GM12878 (cell line): ENCODE measurements around the gene WDR75. TPM values are rescaled to one million over a fixed set of nuclear protein-coding genes. Genes with fewer than 3 reads are reported as not detected.
A peak's percentile ranks its signal among the peaks of the same experiment; 100 is the strongest.

Experiments used
- ATAC-seq: fragments of 200-7000 bp; cut with Tn5 transposase; 3 replicates; pipeline ENCODE4 v1.9.1; 2020; ENCODE audit warnings: mild to moderate bottlenecking, moderate library complexity
- BruUV-seq: library from RNA; stranded (reverse); fragments of 400-500 nt; replicated peaks from 2 replicates; lab custom pipeline; 2021; lab: Mats Ljungman, UMichigan
- CTCF ChIA-PET: fragments of 300-600 bp; sonication (Branson Sonifier 250); formaldehyde crosslinking; extraction: SDS; loops from one replicate; lab custom pipeline; 2021; ENCODE audit warnings: inconsistent platforms; lab: Yijun Ruan, JAX
- POLR2A ChIA-PET: fragments of 350-600 bp; formaldehyde crosslinking; extraction: SDS; loops from one replicate; lab custom pipeline; 2021; ENCODE audit warnings: inconsistent platforms; lab: Charles Lee
- RAD21 ChIA-PET: fragments of 300-600 bp; sonication (Branson Sonifier 250); formaldehyde crosslinking; loops from one replicate; lab custom pipeline; 2023; ENCODE audit warnings: antibody characterized with exemption; ENCODE audit not compliant: unreplicated experiment; lab: Charles Lee
- SMC1A ChIA-PET: fragments of 300-600 bp; sonication (Branson Sonifier 250); formaldehyde crosslinking; loops from one replicate; lab custom pipeline; 2023; ENCODE audit not compliant: unreplicated experiment, uncharacterized antibody; lab: Charles Lee
- DNase-seq: peaks from one replicate; pipeline ENCODE4 v3.0.0-alpha.2; 2011; ENCODE audit warnings: low read depth, low spot score
- FAIRE-seq: peaks from 3 replicates; lab custom pipeline; 2011; peaks lifted over from hg19 to GRCh38; lab: Jason Lieb, UNC
- H2AFZ ChIP-seq: 2 replicates; pipeline ENCODE4 v1.6.0; 2011; ENCODE audit warnings: low read depth, low read length, control low read depth; ENCODE audit not compliant: control insufficient read depth
- H3K27ac ChIP-seq: 2 replicates; pipeline ENCODE4 v1.5.1; 2011; ENCODE audit warnings: control low read depth; ENCODE audit not compliant: control insufficient read depth, insufficient read depth
- H3K27me3 ChIP-seq, 2 experiments: replicated peaks in 1 of 2; 2 replicates each; pipeline versions ENCODE4 v1.6.0 to v1.6.1; 2011; ENCODE audit warnings: low read length in 1 of 2; ENCODE audit not compliant: control insufficient read depth in 2 of 2, insufficient read depth in 2 of 2
- H3K36me3 ChIP-seq, 2 experiments: 2 replicates each; pipeline ENCODE4 v1.5.1; 2011; ENCODE audit warnings: low read length in 1 of 2; ENCODE audit not compliant: control insufficient read depth in 2 of 2, insufficient read depth in 2 of 2
- H3K4me1 ChIP-seq: 2 replicates; pipeline ENCODE4 v1.6.1; 2011; ENCODE audit warnings: mild to moderate bottlenecking, low read length, moderate library complexity, mixed read lengths; ENCODE audit not compliant: control insufficient read depth, insufficient read depth
- H3K4me2 ChIP-seq: 2 replicates; pipeline ENCODE4 v1.6.0; 2011; ENCODE audit warnings: control low read depth; ENCODE audit not compliant: control insufficient read depth, insufficient read depth
- H3K4me3 ChIP-seq: fragments of 200-600 bp; sonication (generic); 2 replicates; pipeline ENCODE4 v1.5.1; 2016
- H3K79me2 ChIP-seq: 2 replicates; pipeline ENCODE4 v1.6.0; 2011; ENCODE audit warnings: low read length; ENCODE audit not compliant: control insufficient read depth, insufficient read depth
- H3K9ac ChIP-seq: 2 replicates; pipeline ENCODE4 v1.8.0; 2011; ENCODE audit warnings: low read length, control low read depth, mixed read lengths; ENCODE audit not compliant: control insufficient read depth, insufficient read depth
- H3K9me3 ChIP-seq: replicated peaks from 3 replicates; pipeline ENCODE4 v1.5.1; 2011; ENCODE audit warnings: mild to moderate bottlenecking, low read length; ENCODE audit not compliant: control insufficient read depth, insufficient read depth
- H4K20me1 ChIP-seq: 2 replicates; pipeline ENCODE4 v1.6.0; 2011; ENCODE audit not compliant: control insufficient read depth, insufficient read depth
- CBFB ChIP-seq: IDR thresholded peaks from 2 replicates; pipeline ENCODE4 v1.6.1; 2016; ENCODE audit warnings: antibody characterized with exemption, low read depth
- FOXK2 ChIP-seq: fragments of 450-650 bp; IDR thresholded peaks from 2 replicates; pipeline ENCODE4 v1.6.1; 2017; ENCODE audit warnings: mild to moderate bottlenecking, moderate library complexity
- SIN3A ChIP-seq: IDR thresholded peaks from 2 replicates; pipeline ENCODE4 v1.6.1; 2012; ENCODE audit warnings: low read depth, low read length, improper control_type of control experiment
- SMAD1 ChIP-seq: fragments of 450-650 bp; IDR thresholded peaks from 2 replicates; pipeline ENCODE4 v1.6.1; 2018; ENCODE audit warnings: mild to moderate bottlenecking, low read depth; ENCODE audit not compliant: partially characterized antibody
- ZNF24 ChIP-seq: fragments of 450-650 bp; IDR thresholded peaks from 2 replicates; pipeline ENCODE4 v1.6.1; 2017; ENCODE audit warnings: antibody characterized with exemption, mild to moderate bottlenecking
- WGBS: methylation state at CpG from one replicate; pipeline ENCODE4 v1.1.6; 2016; ENCODE audit warnings: low lambda C conversion rate; ENCODE audit not compliant: insufficient replicate concordance, insufficient coverage; ENCODE audit errors: missing lambda C conversion rate; 5-methylcytosine and 5-hydroxymethylcytosine counted together
- in situ Hi-C: fragments of 300-500 bp; cut with MboI; formaldehyde crosslinking; loops from 9 replicates; pipeline ENCODE4 v1.14.3; 2018; ENCODE audit warnings: mixed read lengths
- intact Hi-C: fragments of 100-400 bp; cut with micrococcal nuclease; formaldehyde crosslinking; loops from one replicate; pipeline ENCODE4 v1.14.2; 2022; ENCODE audit not compliant: unreplicated experiment
- polyA plus RNA-seq, 11 experiments: library from polyadenylated mRNA; depleted of rRNA in 4 of 11; unstranded in 6 of 11; stranded (reverse) in 5 of 11; fragments of >200 nt; fragmentation: Nextera tagmentation in 4 of 11; fragmentation: Illumina TruSeq in 1 of 11; extraction: Ambion mirVana in 4 of 11; extraction: Trizol in 1 of 11; gene quantifications; 1 replicate in 1 of 11; 2 replicates in 10 of 11; pipeline versions ENCODE4 v1.2.1 to v1.2.3, GENCODE V29; 2011 to 2016; ENCODE audit warnings: inconsistent platforms in 2 of 11, missing spikeins in 2 of 11, low read depth in 1 of 11
- total RNA-seq, 4 experiments: library from RNA; depleted of rRNA in 3 of 4; stranded (reverse); fragments of >200 nt in 3 of 4; fragmentation: Illumina TruSeq in 1 of 4; extraction: Trizol in 1 of 4; gene quantifications; 2 replicates each; pipeline versions ENCODE4 v1.2.1 to v1.2.3, GENCODE V29; 2013 to 2021
- TF ChIP-seq, protein P1 (sequence below): fragments of 450-650 bp; formaldehyde crosslinking; IDR thresholded peaks from 2 replicates; pipeline ENCODE4 v1.4.0; 2020; ENCODE audit warnings: mild to moderate bottlenecking, moderate library complexity
- TF ChIP-seq, protein P2 (sequence below): IDR thresholded peaks from 2 replicates; pipeline ENCODE4 v1.6.1; 2012; ENCODE audit warnings: improper control_type of control experiment, low read depth, low read length; ENCODE audit not compliant: insufficient replicate concordance
- TF ChIP-seq, protein P3 (sequence below): fragments of 450-650 bp; IDR thresholded peaks from 2 replicates; pipeline ENCODE4 v1.6.1; 2017; ENCODE audit warnings: antibody characterized with exemption, mild to moderate bottlenecking, moderate library complexity

The WDR75 gene
- total and polyA plus RNA-seq, 10 of the 15 experiments (the other 5 are each of a cell fraction or from before 2014, with no cell fraction given): 53.1 to 98.5 (median 71.5) TPM

DNA sequence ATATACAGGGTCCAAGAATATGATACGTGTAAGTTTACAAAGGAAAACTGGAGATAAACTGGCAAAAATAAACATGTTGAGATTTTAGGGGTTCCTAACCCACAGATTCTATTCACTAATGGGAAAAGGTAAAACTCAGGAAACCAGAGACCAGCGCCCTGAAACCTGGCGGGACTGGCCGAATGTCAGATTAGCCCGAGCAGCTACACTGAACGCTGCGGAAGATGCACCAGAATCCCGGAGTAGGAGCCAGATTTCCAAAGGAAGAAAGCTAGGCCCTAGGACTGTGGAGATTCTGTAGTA, 679 bp upstream of the WDR75 start:
- no peak for FAIRE-seq
- Histone ChIP-seq H3K9ac (peak overlapping the region; percentile 92), H4K20me1 (no peaks in the 10 kb centered on the region), H3K79me2 (peaks cover 44% of the 10 kb centered on the region), H3K36me3 (no peaks in the 10 kb centered on the region), H3K4me3 (peak overlapping the region; percentile 86), H3K4me1 (peaks cover 28% of the 10 kb centered on the region), H3K27me3 (no peaks in the 10 kb centered on the region), H3K4me2 (peak overlapping the region; percentile 66), H3K9me3 (no peaks in the 10 kb centered on the region), H3K27ac (peak overlapping the region; percentile 71), H2AFZ (peak overlapping the region; percentile 99)
- intact Hi-C loops (loop anchor here (10.0 kb wide), 1 partner anchor 324 kb away; the partner anchor contains the start of gene OSGEPL1), in situ Hi-C loops (no loop called here)
- RAD21 ChIA-PET: interaction anchor here (0.8 to 1.5 kb wide), 4 partner anchors 28 to 916 kb away, joined by 3 read pairs; no protein-coding TSS in a partner anchor
- TSS peak; percentile 97 for BruUV-seq
- no peak for TF ChIP-seq ZNF24
- TF ChIP-seq FOXK2: no peak
- no peak for TF ChIP-seq CBFB
- TF ChIP-seq SIN3A: 0 out of 2 replicates have a peak, but pooled peaks have one; percentile 35
- TF ChIP-seq, protein P1, sequence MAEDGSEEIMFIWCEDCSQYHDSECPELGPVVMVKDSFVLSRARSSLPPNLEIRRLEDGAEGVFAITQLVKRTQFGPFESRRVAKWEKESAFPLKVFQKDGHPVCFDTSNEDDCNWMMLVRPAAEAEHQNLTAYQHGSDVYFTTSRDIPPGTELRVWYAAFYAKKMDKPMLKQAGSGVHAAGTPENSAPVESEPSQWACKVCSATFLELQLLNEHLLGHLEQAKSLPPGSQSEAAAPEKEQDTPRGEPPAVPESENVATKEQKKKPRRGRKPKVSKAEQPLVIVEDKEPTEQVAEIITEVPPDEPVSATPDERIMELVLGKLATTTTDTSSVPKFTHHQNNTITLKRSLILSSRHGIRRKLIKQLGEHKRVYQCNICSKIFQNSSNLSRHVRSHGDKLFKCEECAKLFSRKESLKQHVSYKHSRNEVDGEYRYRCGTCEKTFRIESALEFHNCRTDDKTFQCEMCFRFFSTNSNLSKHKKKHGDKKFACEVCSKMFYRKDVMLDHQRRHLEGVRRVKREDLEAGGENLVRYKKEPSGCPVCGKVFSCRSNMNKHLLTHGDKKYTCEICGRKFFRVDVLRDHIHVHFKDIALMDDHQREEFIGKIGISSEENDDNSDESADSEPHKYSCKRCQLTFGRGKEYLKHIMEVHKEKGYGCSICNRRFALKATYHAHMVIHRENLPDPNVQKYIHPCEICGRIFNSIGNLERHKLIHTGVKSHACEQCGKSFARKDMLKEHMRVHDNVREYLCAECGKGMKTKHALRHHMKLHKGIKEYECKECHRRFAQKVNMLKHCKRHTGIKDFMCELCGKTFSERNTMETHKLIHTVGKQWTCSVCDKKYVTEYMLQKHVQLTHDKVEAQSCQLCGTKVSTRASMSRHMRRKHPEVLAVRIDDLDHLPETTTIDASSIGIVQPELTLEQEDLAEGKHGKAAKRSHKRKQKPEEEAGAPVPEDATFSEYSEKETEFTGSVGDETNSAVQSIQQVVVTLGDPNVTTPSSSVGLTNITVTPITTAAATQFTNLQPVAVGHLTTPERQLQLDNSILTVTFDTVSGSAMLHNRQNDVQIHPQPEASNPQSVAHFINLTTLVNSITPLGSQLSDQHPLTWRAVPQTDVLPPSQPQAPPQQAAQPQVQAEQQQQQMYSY: 0 out of 2 replicates have a peak, but pooled peaks have one; percentile 30
- TF ChIP-seq, protein P2, sequence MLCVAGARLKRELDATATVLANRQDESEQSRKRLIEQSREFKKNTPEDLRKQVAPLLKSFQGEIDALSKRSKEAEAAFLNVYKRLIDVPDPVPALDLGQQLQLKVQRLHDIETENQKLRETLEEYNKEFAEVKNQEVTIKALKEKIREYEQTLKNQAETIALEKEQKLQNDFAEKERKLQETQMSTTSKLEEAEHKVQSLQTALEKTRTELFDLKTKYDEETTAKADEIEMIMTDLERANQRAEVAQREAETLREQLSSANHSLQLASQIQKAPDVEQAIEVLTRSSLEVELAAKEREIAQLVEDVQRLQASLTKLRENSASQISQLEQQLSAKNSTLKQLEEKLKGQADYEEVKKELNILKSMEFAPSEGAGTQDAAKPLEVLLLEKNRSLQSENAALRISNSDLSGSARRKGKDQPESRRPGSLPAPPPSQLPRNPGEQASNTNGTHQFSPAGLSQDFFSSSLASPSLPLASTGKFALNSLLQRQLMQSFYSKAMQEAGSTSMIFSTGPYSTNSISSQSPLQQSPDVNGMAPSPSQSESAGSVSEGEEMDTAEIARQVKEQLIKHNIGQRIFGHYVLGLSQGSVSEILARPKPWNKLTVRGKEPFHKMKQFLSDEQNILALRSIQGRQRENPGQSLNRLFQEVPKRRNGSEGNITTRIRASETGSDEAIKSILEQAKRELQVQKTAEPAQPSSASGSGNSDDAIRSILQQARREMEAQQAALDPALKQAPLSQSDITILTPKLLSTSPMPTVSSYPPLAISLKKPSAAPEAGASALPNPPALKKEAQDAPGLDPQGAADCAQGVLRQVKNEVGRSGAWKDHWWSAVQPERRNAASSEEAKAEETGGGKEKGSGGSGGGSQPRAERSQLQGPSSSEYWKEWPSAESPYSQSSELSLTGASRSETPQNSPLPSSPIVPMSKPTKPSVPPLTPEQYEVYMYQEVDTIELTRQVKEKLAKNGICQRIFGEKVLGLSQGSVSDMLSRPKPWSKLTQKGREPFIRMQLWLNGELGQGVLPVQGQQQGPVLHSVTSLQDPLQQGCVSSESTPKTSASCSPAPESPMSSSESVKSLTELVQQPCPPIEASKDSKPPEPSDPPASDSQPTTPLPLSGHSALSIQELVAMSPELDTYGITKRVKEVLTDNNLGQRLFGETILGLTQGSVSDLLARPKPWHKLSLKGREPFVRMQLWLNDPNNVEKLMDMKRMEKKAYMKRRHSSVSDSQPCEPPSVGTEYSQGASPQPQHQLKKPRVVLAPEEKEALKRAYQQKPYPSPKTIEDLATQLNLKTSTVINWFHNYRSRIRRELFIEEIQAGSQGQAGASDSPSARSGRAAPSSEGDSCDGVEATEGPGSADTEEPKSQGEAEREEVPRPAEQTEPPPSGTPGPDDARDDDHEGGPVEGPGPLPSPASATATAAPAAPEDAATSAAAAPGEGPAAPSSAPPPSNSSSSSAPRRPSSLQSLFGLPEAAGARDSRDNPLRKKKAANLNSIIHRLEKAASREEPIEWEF: no peak
- TF ChIP-seq SMAD1: no peak
- TF ChIP-seq, protein P3, sequence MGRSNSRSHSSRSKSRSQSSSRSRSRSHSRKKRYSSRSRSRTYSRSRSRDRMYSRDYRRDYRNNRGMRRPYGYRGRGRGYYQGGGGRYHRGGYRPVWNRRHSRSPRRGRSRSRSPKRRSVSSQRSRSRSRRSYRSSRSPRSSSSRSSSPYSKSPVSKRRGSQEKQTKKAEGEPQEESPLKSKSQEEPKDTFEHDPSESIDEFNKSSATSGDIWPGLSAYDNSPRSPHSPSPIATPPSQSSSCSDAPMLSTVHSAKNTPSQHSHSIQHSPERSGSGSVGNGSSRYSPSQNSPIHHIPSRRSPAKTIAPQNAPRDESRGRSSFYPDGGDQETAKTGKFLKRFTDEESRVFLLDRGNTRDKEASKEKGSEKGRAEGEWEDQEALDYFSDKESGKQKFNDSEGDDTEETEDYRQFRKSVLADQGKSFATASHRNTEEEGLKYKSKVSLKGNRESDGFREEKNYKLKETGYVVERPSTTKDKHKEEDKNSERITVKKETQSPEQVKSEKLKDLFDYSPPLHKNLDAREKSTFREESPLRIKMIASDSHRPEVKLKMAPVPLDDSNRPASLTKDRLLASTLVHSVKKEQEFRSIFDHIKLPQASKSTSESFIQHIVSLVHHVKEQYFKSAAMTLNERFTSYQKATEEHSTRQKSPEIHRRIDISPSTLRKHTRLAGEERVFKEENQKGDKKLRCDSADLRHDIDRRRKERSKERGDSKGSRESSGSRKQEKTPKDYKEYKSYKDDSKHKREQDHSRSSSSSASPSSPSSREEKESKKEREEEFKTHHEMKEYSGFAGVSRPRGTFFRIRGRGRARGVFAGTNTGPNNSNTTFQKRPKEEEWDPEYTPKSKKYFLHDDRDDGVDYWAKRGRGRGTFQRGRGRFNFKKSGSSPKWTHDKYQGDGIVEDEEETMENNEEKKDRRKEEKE: no peak
- POLR2A ChIA-PET: interaction anchor here (0.6 to 1.7 kb wide), 3 partner anchors 13 to 322 kb away, joined by 3 to 4 read pairs (median 4); no protein-coding TSS in a partner anchor
- CTCF ChIA-PET: interaction anchor here (0.9 to 1.3 kb wide), 4 partner anchors 29 to 462 kb away, joined by 3 read pairs; partner anchors contain the start of gene OSGEPL1
- peak; percentile 35 for ATAC-seq
- DNase-seq: no peak
- SMC1A ChIA-PET: interaction anchor here (0.6 to 1.5 kb wide), 5 partner anchors 9 to 462 kb away, joined by 3 to 4 read pairs (median 3); no protein-coding TSS in a partner anchor
- 0% methylated on average over 8 of the region's 8 CpGs for WGBS
